ENCODE data around the gene AKNA. TPM values are rescaled to one million over a fixed set of nuclear protein-coding genes. Genes with fewer than 3 reads are reported as not detected.

AKNA gene
- total RNA-seq, 1 donor from 2014 or later, result 4.6 TPM

DNA sequence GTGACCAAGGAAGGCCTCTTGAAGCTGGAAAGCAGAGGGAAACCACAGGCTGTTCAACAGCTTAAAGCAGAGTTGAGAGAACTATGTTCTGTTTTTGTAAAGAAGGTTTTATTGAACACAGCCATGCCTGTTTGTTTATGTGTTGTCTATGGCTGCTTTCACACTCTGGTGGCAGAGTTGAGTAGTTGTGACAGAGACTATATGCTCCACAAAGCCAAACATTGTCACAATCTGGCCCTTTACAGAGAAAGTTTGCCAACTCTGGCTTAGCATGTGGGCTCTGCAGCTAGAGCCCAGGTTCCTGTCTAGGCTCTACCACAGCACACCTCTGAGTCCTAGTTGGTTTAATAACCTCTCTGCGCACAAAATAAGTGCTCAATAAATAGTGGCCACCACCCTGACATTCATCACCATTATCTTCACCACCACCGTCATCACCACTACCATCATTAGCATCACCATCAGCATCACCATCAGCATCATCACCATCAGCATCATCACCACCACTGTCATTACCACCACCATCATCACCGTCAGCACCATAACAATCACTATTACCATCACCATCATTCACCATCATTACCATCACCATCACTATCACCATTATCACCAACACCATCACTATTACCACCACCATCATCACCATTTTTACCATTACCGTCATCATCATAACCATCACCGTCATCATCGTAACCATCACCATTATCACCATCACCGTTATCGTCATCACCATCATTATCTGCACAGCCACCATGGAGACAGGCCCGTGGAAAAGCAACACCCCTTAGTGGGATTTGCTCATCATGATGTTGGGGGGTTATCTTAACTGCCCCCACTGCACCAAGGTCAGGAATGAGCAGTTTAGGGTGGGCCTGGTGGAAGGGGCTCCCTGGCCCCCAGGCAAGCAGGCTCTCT lies 18.3 kb downstream of the AKNA start:
- intact Hi-C loops (cut with DNase I), result no loop called here
- DNase-seq, result no peak

DNA sequence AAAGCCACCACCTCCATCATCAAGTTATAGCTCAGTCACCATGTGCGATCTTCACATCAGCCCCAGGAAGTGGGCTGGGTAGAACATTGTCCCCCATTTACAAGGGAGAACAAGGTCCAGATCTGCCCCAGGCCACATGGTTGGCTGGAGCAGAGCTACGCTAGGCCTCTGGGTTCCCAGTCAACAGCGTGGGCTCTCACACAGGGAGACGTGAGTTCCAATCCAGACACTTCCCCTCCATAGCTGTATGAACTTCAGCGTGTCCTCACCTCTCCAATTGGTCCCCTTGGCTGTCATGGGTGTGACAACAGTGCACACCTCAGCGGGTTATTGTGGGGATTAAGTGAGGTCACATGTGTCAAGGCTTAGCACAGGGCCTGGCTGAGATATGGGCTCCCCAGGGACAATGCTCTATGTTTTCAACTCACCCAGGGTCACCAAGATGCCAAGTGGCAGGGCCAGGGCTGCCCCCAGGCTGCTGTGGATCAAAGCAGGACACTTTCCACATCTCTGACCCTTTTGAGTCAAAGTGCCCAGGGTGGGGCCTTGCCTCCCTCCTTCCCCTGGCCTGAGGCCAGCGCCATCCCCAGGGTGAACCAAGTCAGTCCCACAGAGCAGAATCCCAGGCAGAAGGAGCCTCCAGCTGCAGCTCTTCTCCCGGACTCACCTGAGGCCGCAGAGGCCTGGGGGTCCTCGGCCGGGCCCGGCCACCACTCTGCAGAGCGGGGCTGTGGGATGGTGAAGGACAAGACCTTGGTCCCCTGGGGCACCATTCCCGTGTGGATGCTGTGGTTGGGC lies 19.8 kb downstream of the AKNA start:
- ATAC-seq (ENCODE audit: poor library complexity) (no peak), DNase-seq (no peak)
- intact Hi-C loops (cut with DNase I), result no loop called here

More for the DNA sequence above, 18.3 kb downstream of the AKNA start:
- no peak for ATAC-seq (ENCODE audit: poor library complexity)

DNA sequence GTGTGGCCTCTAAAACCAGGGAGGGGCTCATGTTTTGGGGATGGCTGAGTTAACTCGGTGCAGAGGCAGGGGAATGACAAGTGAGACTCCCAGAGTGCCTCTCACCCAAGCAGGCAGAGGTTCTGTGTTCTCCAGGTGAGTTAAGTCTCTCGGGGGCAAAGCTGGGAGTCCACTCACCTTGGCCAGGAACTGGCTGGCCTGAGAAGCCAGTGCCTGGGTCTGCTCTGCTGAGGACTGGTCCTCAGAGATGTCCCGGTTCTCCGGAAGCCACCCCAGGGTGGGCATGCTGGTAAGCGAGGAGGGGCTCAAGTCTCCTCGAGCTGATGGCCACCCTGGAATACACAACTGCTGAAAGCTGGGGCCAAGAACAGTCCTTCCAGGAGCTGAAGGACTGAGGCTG lies 20.4 kb downstream of the AKNA start:
- no peak for DNase-seq
- no peak for ATAC-seq (ENCODE audit: poor library complexity)

DNA sequence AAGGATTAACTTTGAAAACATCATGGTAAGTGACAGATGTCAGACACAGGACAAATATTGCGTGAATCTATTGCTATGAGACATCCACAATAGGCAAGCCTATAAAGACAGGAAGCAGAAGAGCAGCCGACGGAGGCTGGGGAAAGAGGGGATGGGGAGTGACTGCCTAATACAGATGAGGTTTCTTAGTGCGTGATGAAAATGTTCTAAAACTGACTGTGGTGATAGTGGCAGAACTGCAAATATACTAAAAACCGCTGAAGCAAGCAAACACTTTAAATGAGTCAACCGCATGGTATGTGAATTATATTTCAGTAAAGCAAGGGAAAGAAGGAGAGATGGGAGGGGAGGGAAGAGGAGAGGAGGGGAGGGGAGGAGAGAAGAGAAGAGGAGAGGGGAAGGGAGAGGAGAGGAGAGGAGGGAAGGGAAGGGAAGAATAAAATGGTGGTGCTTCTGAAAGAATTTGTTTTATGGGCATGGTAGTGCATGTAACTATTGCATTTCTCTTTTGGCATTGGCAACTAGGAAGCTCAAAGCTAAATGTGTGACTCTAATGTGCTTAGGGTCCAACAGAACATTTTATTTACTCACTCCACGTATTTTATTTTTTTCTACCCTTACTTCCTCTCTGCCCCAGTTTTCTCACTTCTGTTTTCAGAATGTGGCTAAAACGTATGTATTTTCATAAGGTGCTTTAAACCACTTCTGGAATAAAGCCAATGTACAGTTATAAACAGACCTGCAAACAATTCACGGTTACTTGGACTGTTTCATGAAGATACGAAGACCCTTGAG lies 21.3 kb downstream of the AKNA start:
- DNase-seq, result no peak
- intact Hi-C loops (cut with DNase I), result no loop called here
- ATAC-seq (ENCODE audit: poor library complexity), result no peak

More for the DNA sequence above, 20.4 kb downstream of the AKNA start:
- intact Hi-C loops (cut with DNase I), result no loop called here

DNA sequence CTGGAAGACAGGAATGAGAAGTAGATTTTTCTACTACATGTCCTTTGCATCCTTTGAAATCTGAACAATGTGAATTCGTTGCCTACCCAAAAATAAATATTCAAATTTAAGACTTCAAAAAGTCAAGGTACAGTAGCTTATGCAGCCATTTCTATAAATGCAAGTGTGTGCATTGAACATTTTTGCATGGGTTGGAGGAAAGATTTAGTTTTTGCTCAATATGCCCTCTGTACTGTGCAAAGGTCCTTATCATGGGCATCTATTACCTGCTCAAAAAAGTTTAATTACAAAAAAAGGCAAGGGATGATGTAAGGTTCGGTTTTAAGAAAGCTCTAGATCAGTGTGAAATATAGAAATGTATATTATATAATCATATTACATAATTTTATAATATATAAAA lies 22.6 kb downstream of the AKNA start:
- DNase-seq (no peak), ATAC-seq (ENCODE audit: poor library complexity) (no peak)
- intact Hi-C loops (cut with DNase I), result no loop called here

DNA sequence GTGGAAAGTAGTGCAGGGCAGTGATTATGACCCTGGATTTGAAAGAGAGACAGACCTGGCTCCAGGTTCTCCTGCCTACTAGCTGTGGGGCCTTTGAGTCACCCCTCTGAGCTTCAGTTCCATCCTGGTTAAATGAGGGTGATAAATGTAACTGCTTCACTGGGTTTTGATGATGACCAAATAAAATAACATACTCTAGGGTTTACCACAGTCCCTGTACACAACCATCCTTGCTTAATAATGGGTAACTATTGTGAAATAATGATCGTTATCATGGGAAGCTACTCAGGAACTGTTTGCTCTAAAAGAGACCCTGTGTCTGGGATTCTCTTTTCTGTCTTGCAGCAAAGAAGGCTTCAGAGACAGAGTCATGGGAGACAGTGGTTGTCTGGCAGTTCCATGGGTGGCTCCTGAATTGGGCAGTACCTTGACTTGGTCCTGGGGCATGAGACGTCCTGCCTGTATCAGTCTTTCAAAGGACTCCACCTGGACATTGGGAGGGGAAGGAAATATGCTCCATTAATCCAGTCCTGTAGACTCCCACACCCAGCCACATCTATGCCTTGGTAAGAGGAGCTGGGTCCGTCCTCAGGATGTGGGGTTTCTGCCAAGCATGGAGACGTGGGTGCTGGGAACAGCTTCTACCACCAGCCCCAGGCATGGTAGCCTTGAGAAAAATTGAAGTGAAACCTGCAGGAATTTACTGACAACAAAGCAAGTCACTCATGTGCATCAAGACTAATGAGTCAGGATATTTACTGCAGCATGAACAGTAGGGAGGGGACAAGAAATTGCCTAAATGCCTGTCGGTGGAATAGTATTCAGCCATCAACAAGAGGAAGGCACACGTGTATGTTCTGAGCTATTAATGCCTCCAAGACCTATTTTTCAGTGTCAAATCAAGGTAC lies 23.4 kb downstream of the AKNA start:
- no peak for ATAC-seq (ENCODE audit: poor library complexity)
- no peak for DNase-seq
- intact Hi-C loops (cut with DNase I), result no loop called here

DNA sequence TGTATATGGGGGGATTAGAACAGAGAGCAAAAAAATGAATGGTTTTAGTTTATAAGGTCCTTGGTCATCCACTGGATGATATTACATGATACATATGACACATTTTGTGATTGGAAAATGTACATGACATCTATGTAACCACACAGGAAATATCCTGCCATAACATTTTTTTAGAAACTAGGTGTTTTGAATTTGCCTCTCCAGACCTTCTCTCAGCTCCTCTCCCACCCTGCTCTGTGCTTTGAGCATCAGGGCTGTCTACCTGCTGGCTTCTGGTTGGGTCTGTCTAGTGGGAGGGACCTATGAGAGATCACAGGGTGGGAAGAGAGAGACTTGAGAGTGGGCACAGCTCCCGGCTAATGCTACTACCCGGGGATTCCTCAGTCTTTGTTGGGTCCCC lies 24.4 kb downstream of the AKNA start:
- no peak for DNase-seq
- intact Hi-C loops (cut with DNase I), result no loop called here

DNA sequence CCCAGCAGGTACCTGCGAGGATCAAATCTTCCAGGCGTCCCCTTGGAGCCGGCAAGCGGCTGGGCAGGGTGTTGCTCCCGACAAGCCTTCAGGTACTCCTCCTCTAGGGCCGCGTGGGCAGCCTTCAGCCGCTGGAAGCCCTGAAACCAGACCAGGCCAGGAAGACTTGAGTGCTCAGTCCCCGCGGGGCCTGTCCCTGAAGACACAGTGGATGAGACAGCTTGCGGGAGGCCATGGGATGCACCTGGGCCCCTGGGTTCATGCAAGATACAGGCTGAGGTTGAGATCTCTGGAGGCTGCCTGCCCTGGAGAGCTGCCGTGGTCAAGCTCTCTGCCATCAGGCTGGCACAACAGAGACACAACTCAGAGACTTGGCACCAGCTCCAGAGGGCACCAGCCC lies 25.4 kb downstream of the AKNA start:
- DNase-seq, result no peak
- ATAC-seq (ENCODE audit: poor library complexity), result no peak
- intact Hi-C loops (cut with DNase I), result no loop called here

More for the DNA sequence above, 24.4 kb downstream of the AKNA start:
- no peak for ATAC-seq (ENCODE audit: poor library complexity)

DNA sequence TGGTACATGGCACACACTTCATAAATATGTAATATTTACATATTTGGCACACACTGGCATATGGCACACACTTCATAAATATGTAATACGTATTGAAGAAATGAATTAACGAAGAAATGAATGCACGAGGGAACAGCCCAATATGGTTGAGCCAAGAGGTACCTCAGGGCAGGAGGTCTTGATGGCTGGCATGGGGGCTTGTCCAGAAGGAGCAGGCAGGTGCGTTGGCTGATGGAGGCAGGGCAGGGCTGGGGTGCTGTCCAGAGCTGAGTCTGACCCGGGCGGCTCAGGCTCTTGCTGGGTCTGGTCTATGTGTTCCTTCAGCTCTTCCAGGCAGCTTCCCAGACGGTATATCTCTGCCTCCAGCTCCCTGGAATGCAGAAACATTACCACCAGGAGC lies 26.2 kb downstream of the AKNA start:
- intact Hi-C loops (cut with DNase I), result no loop called here
- DNase-seq (no peak), ATAC-seq (ENCODE audit: poor library complexity) (no peak)

DNA sequence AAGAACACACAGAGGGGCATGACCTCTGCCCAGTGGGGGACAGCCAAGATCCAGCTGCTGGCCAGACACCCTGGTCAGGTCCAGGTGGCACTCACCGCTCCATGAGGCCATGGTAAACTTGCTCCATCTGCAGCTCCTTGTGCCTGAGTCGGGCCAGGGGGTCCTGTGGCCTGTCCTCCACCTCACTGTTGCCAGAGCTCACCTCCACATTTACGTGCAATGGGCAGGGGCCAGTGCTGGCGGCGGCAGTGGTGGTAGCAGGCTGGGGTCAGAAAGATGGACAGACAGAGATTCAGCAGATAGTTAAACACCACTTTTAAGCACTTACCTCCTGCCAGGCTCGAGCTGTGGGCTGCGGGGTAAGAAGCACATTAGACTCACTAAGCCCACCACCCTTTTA lies 28.0 kb downstream of the AKNA start:
- ATAC-seq (ENCODE audit: poor library complexity) (no peak), DNase-seq (no peak)
- intact Hi-C loops (cut with DNase I), result no loop called here

DNA sequence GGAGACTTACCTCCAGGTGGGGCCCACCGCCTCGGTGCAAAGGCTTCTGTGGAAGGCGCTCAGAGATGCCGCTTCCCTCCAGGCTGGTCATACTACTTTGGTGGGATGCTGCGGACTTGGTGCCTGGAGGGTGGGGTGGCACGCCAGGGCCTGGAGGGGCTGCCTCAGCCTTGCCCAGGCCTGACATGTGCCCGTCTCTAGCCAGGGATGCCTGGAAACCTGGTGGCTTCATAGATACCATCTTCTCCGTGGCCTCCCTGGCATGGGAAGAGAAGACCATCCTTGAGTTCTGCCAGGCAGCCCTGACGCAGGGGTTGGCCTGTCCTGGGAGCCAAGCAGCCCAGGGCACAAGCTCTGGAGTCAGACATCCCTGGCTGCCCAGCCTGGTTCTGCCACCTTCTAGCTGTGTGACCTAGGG lies 29.9 kb downstream of the AKNA start:
- no peak for ATAC-seq (ENCODE audit: poor library complexity)
- DNase-seq, result no peak
- intact Hi-C loops (cut with DNase I), result no loop called here

DNA sequence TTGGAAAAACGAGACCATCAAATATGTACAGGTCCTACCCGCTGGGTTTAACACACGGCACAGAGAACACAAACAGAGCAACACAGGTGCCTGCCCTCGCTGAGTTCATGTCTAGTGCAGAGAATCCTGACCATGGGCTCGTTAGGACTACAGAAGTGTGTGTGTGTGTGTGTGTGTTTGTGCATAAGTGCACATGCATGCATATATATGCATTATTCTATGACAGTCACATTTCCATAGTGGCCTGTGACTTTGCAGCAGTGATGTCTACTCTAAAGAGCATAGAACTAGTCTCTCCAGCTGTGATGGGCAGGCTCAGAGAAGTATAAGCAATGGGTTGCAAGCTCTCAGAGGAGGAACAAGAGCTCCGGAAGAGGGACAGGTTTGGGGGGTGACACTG lies 30.4 kb downstream of the AKNA start:
- ATAC-seq (ENCODE audit: poor library complexity) (no peak), DNase-seq (no peak)
- intact Hi-C loops (cut with DNase I), result no loop called here

DNA sequence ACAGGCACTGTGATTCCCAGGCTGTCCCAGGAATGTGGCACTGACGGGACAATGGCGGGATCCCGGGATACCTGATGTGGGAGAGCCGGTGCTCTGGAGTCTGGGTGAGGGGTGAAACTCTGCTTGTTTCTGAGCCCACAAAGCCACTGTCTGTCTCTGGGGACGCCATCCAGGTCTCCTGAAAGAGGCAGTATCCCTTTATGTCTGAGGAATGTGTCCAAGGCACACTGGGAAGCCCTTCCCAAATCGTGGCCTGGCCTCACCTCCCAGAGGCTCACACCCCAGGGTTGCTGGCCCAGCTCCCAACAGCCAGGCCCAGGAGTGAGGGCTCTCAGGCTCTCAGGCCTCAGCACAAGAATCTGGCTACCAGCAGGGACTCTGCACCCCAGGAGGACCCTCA lies 31.0 kb downstream of the AKNA start:
- intact Hi-C loops (cut with DNase I), result no loop called here
- DNase-seq (no peak), ATAC-seq (ENCODE audit: poor library complexity) (no peak)

DNA sequence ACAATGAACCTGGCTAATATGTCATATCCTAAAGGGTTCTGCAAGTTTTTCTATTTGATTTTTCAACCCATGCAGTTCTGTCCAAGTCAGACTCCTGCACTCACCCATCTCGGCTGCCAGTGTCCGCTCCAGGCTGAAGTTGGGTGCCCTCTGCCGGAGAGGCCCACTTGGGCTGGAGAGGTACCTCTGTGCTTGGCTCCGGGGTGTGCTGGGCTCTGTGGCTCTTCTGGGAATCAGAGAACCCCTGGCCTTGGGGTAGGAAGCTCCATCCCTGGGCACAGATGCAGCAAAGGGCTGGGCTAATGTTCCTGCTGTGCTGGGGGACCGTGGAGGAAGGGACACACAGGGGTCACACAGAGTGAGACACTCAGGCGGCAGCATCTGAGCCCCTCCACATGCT lies 32.0 kb downstream of the AKNA start:
- no peak for ATAC-seq (ENCODE audit: poor library complexity)
- no peak for DNase-seq
- intact Hi-C loops (cut with DNase I), result no loop called here

DNA sequence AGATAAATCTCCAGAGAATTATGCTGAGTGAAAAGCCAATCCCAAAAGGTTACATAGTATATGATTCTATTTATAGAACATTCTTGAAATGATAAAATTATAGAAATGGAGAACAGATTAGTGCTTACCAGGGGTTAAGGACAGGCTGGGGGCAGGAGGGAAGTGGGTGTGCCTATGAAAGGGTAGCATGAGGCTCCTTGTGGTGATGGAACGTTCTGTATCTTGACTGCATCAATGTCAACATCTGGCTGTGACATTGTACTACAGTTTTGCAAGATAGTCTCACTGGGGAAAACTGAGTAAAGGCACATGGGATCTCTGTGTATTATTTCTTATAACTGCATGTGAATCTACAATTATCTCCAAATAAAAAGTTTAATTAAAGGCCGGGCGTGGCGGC lies 35.9 kb downstream of the AKNA start:
- ATAC-seq (ENCODE audit: poor library complexity), result peak; percentile 45
- no peak for DNase-seq
- intact Hi-C loops (cut with DNase I), result no loop called here

DNA sequence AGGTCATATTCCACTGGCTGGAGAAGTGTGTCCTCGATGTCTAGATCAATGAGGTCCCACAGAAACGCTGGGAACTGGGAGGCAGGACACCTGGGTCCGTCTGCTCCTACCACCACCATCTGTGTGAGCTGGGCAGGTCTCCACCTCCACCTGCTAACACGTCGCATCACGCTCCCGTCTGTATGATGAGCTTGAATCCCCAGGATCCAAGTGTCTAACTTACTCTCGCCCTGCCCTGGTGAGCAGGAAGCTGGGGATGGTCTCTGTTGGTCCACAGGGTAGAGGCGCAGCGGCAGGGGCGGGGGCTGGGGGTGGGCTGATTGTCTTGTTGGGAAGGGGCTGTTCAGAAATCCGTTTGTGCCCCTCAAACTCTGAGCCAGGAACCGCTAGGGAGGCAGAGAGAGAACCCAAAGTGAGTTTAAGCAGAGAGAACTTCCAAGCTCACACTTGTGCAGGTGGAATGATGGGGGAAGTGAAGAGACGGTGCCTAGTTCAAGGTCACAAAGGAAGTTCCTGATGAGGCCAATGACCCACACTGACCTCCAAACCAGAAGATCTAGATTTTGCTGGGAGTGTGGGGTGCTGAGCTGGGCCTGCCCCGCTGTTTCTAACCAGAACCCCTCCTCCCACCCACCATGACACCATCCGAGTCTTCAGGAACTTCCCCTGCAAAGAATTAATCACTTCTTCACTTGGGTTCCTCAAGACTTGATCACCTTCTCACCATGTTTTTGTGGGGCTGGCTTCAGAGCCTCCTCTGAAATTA lies 37.0 kb downstream of the AKNA start:
- ATAC-seq (ENCODE audit: poor library complexity), result no peak
- DNase-seq, result no peak
- intact Hi-C loops (cut with DNase I), result no loop called here

DNA sequence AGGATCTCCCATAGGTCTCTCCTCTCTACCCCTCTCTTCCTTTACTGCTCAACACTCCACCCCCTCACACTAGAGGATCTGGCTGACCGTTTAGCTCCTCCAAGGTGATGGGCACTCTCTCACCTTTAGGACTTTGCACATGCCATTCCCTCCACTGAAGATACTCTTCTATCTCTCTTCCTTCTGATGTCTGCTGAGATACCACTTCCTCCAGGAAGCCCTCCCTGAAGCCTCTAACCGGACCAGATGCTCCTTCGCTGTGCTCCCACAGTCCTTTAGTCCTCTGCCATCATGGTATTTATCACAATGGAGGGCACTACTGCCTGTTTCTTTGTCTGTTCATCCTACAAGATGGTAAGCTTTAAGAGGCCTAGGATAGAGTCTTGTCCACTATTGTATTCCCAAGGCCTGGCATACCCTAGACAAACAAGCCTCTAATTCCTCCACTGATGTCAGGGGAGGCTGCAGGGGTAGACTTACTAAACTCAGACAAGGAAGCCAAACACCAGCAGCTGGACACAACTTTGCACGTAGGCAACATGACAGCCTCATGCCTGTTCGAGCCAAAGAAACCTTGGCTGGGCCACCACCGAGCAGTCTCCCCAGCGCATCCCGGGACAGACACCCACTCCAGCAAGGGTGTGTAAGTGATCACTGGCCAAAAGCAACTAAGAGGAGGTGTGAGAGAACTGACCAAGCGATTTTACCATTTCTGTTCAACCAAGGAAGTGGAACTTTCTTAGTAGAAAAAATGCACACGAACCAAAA lies 37.9 kb downstream of the AKNA start:
- intact Hi-C loops (cut with DNase I), result loop anchor here (10.0 kb wide), 1 partner anchor 155 kb away; the partner anchor contains the start of gene WHRN
- ATAC-seq (ENCODE audit: poor library complexity), result peak; percentile 31
- no peak for DNase-seq
